ENCODE data around the gene KCTD16.

- no peak for TF ChIP-seq RFX5 (IDR thresholded peaks at IDR 0.05)
- no peak for TF ChIP-seq CTCF (IDR thresholded peaks at IDR 0.05)
- TF ChIP-seq JUN (IDR thresholded peaks at IDR 0.05): no peak
These were observed 27.9 kb upstream of the KCTD16 start for GRCh38 chr5:144142824-144143162.
